Endothelial cell of umbilical vein (primary cell): Measurements from ENCODE around the gene SPAST. TPM values are rescaled to one million over a fixed set of nuclear protein-coding genes. Genes with fewer than 3 reads are reported as not detected.

Experiments used
- BruUV-seq: library from RNA; stranded (reverse); fragments of 400-500 nt; replicated peaks from 2 replicates; lab custom pipeline; 2021; lab: Mats Ljungman, UMichigan
- CTCF ChIA-PET: fragments of 300-600, 350-600 bp; sonication (Branson Sonifier 250); formaldehyde crosslinking; loops from one replicate; lab custom pipeline; 2021; ENCODE audit warnings: antibody characterized with exemption, inconsistent platforms; lab: Charles Lee
- POLR2A ChIA-PET: fragments of 300-600, 350-600 bp; sonication (Branson Sonifier 250); formaldehyde crosslinking; loops from one replicate; lab custom pipeline; 2021; ENCODE audit warnings: antibody characterized with exemption, inconsistent platforms; lab: Charles Lee
- DNase-seq: peaks from one replicate; pipeline ENCODE4 v3.0.0-alpha.2; 2011; ENCODE audit warnings: low read depth, low spot score
- FAIRE-seq: peaks from 2 replicates; lab custom pipeline; 2011; peaks lifted over from hg19 to GRCh38; lab: Jason Lieb, UNC
- H2AFZ ChIP-seq: 2 replicates; pipeline ENCODE4 v1.6.0; 2012; ENCODE audit warnings: low read depth, low read length, control low read depth, inconsistent platforms
- H3K27ac ChIP-seq: 2 replicates; pipeline ENCODE4 v1.5.1; 2011; ENCODE audit warnings: low read depth, mild to moderate bottlenecking, control low read depth, low read length, moderate library complexity; ENCODE audit not compliant: insufficient read depth
- H3K27me3 ChIP-seq, 2 experiments: 2 replicates each; pipeline versions ENCODE4 v1.6.0 to v1.6.1; 2011; ENCODE audit warnings: low read length in 2 of 2, mixed read lengths in 1 of 2; ENCODE audit not compliant: control insufficient read depth in 2 of 2, insufficient read depth in 2 of 2
- H3K36me3 ChIP-seq, 2 experiments: 2 replicates in 1 of 2; 3 replicates in 1 of 2; pipeline ENCODE4 v1.5.1; 2011; ENCODE audit warnings: low read length in 2 of 2, mild to moderate bottlenecking in 1 of 2, moderate library complexity in 1 of 2; ENCODE audit not compliant: control insufficient read depth in 2 of 2, insufficient read depth in 2 of 2; ENCODE audit errors: extremely low read depth in 1 of 2
- H3K4me1 ChIP-seq: 3 replicates; pipeline ENCODE4 v1.5.1; 2011; ENCODE audit warnings: mild to moderate bottlenecking, low read length; ENCODE audit not compliant: control insufficient read depth, insufficient read depth; ENCODE audit errors: extremely low read depth
- H3K4me2 ChIP-seq: 2 replicates; pipeline ENCODE4 v1.6.1; 2011; ENCODE audit warnings: low read length, control low read depth, mixed read lengths; ENCODE audit not compliant: insufficient read depth
- H3K4me3 ChIP-seq, 3 experiments: fragments of 200-600 bp in 1 of 3; sonication (generic), shearing (Covaris generic) in 1 of 3; replicated peaks in 1 of 3; 2 replicates each; pipeline ENCODE4 v1.5.1; 2011 to 2016; ENCODE audit warnings: control low read depth in 3 of 3, low read length in 3 of 3, mild to moderate bottlenecking in 2 of 3, inconsistent platforms in 1 of 3, low read depth in 1 of 3, moderate library complexity in 1 of 3; ENCODE audit not compliant: insufficient read depth in 1 of 3
- H3K79me2 ChIP-seq: 2 replicates; pipeline ENCODE4 v1.6.0; 2012; ENCODE audit warnings: low read length, inconsistent platforms; ENCODE audit not compliant: control insufficient read depth, insufficient read depth
- H3K9ac ChIP-seq: replicated peaks from 2 replicates; pipeline ENCODE3; 2011; ENCODE audit warnings: low read length, control low read depth; ENCODE audit not compliant: insufficient read depth; ENCODE audit errors: extremely low read depth
- H3K9me1 ChIP-seq: replicated peaks from 3 replicates; pipeline ENCODE4 v1.6.0; 2011; ENCODE audit warnings: mild to moderate bottlenecking, low read length; ENCODE audit not compliant: control insufficient read depth, insufficient read depth; ENCODE audit errors: extremely low read depth
- H3K9me3 ChIP-seq: replicated peaks from 2 replicates; pipeline ENCODE4 v1.5.1; 2012; ENCODE audit warnings: low read length, inconsistent platforms; ENCODE audit not compliant: control insufficient read depth, insufficient read depth
- H4K20me1 ChIP-seq: replicated peaks from 2 replicates; pipeline ENCODE3; 2011; ENCODE audit warnings: mild to moderate bottlenecking, low read length; ENCODE audit not compliant: control insufficient read depth, insufficient read depth; ENCODE audit errors: extremely low read depth
- CTCF ChIP-seq, 2 donors: IDR thresholded peaks; 1 replicate in 1 of 2; 2 replicates in 1 of 2; pipeline ENCODE4 v1.5.1; 2011; ENCODE audit warnings: low read length in 2 of 2, mild to moderate bottlenecking in 2 of 2, moderate library complexity in 2 of 2, control low read depth in 1 of 2, inconsistent platforms in 1 of 2, low read depth in 1 of 2; ENCODE audit not compliant: insufficient read depth in 1 of 2; ENCODE audit errors: extremely low read depth in 1 of 2
- EZH2 ChIP-seq: IDR thresholded peaks from 2 replicates; pipeline ENCODE4 v1.6.1; 2012; ENCODE audit warnings: borderline replicate concordance, low read depth, mild to moderate bottlenecking, moderate library complexity, low read length, inconsistent platforms; ENCODE audit not compliant: severe bottlenecking
- FOS ChIP-seq: IDR thresholded peaks from 2 replicates; pipeline ENCODE4 v1.6.1; 2011; ENCODE audit warnings: mild to moderate bottlenecking, low read length, moderate library complexity, borderline replicate concordance; ENCODE audit not compliant: insufficient read depth
- GATA2 ChIP-seq: IDR thresholded peaks from 2 replicates; pipeline ENCODE4 v1.7.0; 2011; ENCODE audit warnings: low read depth, mild to moderate bottlenecking, moderate library complexity, mixed read lengths, low read length; ENCODE audit not compliant: insufficient read length, insufficient read depth
- JUN ChIP-seq: IDR thresholded peaks from 2 replicates; pipeline ENCODE4 v1.6.1; 2011; ENCODE audit warnings: borderline replicate concordance, low read depth; ENCODE audit not compliant: insufficient read length, insufficient read depth
- MAX ChIP-seq: IDR thresholded peaks from 2 replicates; pipeline ENCODE4 v1.6.1; 2011; ENCODE audit not compliant: insufficient read depth, insufficient read length
- MYC ChIP-seq: IDR thresholded peaks from one replicate; pipeline ENCODE4 v1.6.1; 2011; ENCODE audit warnings: mild to moderate bottlenecking, low read depth, low read length
- POLR2A ChIP-seq: IDR thresholded peaks from 2 replicates; pipeline ENCODE4 v1.6.1; 2012; ENCODE audit warnings: low read depth, mild to moderate bottlenecking, control low read depth, low read length
- POLR2AphosphoS5 ChIP-seq: IDR thresholded peaks from 2 replicates; pipeline ENCODE4 v1.6.1; 2012; ENCODE audit warnings: low read depth, mild to moderate bottlenecking, control low read depth, low read length, moderate library complexity; ENCODE audit not compliant: insufficient read depth
- dilution Hi-C: fragments of 300-500 bp; cut with MboI; formaldehyde crosslinking; loops from one replicate; pipeline ENCODE4 v1.15.0; 2019; ENCODE audit warnings: low sequenced_read_pairs; ENCODE audit not compliant: extremely low pct_ligation_motif_present
- intact Hi-C: fragments of 100-400 bp; cut with micrococcal nuclease; formaldehyde crosslinking; loops from one replicate; pipeline ENCODE4 v1.10.0; 2022
- polyA plus RNA-seq, 4 experiments: library from polyadenylated mRNA; depleted of rRNA in 3 of 4; stranded (reverse) in 3 of 4; unstranded in 1 of 4; fragments of >200 nt; gene quantifications; 2 replicates each; pipeline versions ENCODE4 v1.2.1 to v1.2.3, GENCODE V29; 2011 to 2012; ENCODE audit warnings: missing spikeins in 1 of 4
- total RNA-seq: library from RNA; stranded (reverse); gene quantifications from 2 replicates; pipeline ENCODE4 v1.2.3, GENCODE V29; 2021

SPAST gene
- total and polyA plus RNA-seq, 2 donors (not counting 3 experiments of a cell fraction or from before 2014, with no cell fraction given), result 4.7 to 24.9 TPM

- POLR2A ChIA-PET, result no interaction called here
- no peak overlapping the region for H3K9ac ChIP-seq
- no peak overlapping the region for H3K27ac ChIP-seq
- no peak for DNase-seq
- H3K9me3 ChIP-seq, result no peaks in the 10 kb centered on the region
- intact Hi-C loops, result no loop called here
- H3K36me3 ChIP-seq, result peaks cover 0 to 5% of the 10 kb centered on the region in 2 experiments
- H3K27me3 ChIP-seq, result no peaks in the 10 kb centered on the region
- H3K4me2 ChIP-seq, result no peak overlapping the region
- no peak overlapping the region for H2AFZ ChIP-seq
- dilution Hi-C loops, result no loop called here
- TF ChIP-seq POLR2AphosphoS5 (no peak), MYC (no peak), EZH2 (no peak), MAX (no peak), POLR2A (no peak), JUN (no peak), FOS (no peak), GATA2 (no peak), CTCF (IDR thresholded peaks at IDR 0.05; ENCODE audit: extremely low read depth in 1 of 2, insufficient read depth in 1 of 2, low read depth in 1 of 2, low read length in 2 of 2) (no peak)
- CTCF ChIA-PET, result no interaction called here
- no peaks in the 10 kb centered on the region for H4K20me1 ChIP-seq
- no peaks in the 10 kb centered on the region for H3K79me2 ChIP-seq
- H3K4me3 ChIP-seq, result no peak overlapping the region
- H3K9me1 ChIP-seq, result no peaks in the 10 kb centered on the region
- no peaks in the 10 kb centered on the region for H3K4me1 ChIP-seq
- no TSS peak for BruUV-seq
- FAIRE-seq, result no peak
These were observed 119.3 kb downstream of the SPAST start for GRCh38 chr2:32182667-32183066.
